Calu3 (cell line): ENCODE measurements around the gene CLDN17. TPM values are rescaled to one million over a fixed set of nuclear protein-coding genes. Genes with fewer than 3 reads are reported as not detected.

ENCODE experiments used
- BruUV-seq: library from RNA; stranded (reverse); fragments of 400-500 nt; replicated peaks from 2 replicates; lab custom pipeline; 2021; lab: Mats Ljungman, UMichigan
- CTCF ChIA-PET: fragments of 300-600 bp; sonication (Branson Sonifier 250); formaldehyde crosslinking; loops from one replicate; lab custom pipeline; 2022; ENCODE audit warnings: antibody characterized with exemption; lab: Charles Lee
- DNase-seq: peaks from one replicate; pipeline ENCODE4 v3.0.0; 2022
- H3K27ac Mint-ChIP-seq: one replicate; pipeline ENCODE4 v1.8.0; 2022; ENCODE audit warnings: mixed read lengths; ENCODE audit not compliant: unreplicated experiment
- H3K27me3 Mint-ChIP-seq: one replicate; pipeline ENCODE4 v1.8.0; 2022; ENCODE audit warnings: mixed read lengths; ENCODE audit not compliant: unreplicated experiment
- H3K36me3 Mint-ChIP-seq: one replicate; pipeline ENCODE4 v1.8.0; 2022; ENCODE audit warnings: mild to moderate bottlenecking, moderate library complexity, mixed read lengths; ENCODE audit not compliant: insufficient read depth, unreplicated experiment
- H3K4me1 Mint-ChIP-seq: one replicate; pipeline ENCODE4 v1.8.0; 2022; ENCODE audit warnings: mild to moderate bottlenecking, low read depth, mixed read lengths; ENCODE audit not compliant: unreplicated experiment
- H3K4me3 Mint-ChIP-seq: one replicate; pipeline ENCODE4 v1.8.0; 2022; ENCODE audit warnings: mild to moderate bottlenecking, low read depth, moderate library complexity, mixed read lengths; ENCODE audit not compliant: unreplicated experiment
- H3K9me3 Mint-ChIP-seq: one replicate; pipeline ENCODE4 v1.8.0; 2022; ENCODE audit warnings: low read depth, mixed read lengths; ENCODE audit not compliant: unreplicated experiment
- intact Hi-C: fragments of 100-400 bp; cut with micrococcal nuclease; formaldehyde crosslinking; loops from one replicate; pipeline ENCODE4 v1.10.0; 2022; ENCODE audit not compliant: unreplicated experiment
- total RNA-seq: library from RNA; stranded (reverse); gene quantifications from 2 replicates; pipeline ENCODE4 v1.2.3, GENCODE V29; 2022
- TF ChIP-seq, protein P1 (sequence below): fragments of 200-600 bp; IDR thresholded peaks from one replicate; pipeline ENCODE4 v1.8.0; 2022; ENCODE audit warnings: antibody characterized with exemption; ENCODE audit not compliant: unreplicated experiment

Gene CLDN17
- total RNA-seq, 1 experiment from 2014 or later: not detected

DNA sequence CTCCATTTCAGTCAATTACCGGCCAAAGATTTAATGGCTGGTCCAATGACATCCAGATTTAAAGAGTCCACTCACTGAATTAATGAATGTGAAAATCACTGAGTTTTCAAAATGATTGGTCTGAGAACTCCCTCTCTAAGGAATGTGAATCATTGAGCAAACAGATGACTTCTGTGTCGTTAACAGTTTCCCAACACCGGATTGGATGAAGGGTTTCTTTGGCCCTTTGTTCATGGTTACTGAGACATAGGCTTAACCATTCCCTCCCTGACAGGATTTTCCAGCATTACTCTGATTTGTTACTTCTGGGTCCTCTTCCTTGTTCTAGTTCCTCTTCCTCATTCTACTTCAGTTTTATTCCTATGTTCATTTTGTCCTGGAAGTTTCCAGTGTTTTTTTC is 1.5 kb upstream of the CLDN17 start:
- no peaks in the 10 kb centered on the region for H3K36me3 Mint-ChIP-seq
- no peak overlapping the region for H3K27ac Mint-ChIP-seq
- DNase-seq: no peak
- no peaks in the 10 kb centered on the region for H3K27me3 Mint-ChIP-seq
- BruUV-seq: no TSS peak
- CTCF ChIA-PET: no interaction called here
- intact Hi-C loops: no loop called here
- no peaks in the 10 kb centered on the region for H3K9me3 Mint-ChIP-seq
- TF ChIP-seq, protein P1, sequence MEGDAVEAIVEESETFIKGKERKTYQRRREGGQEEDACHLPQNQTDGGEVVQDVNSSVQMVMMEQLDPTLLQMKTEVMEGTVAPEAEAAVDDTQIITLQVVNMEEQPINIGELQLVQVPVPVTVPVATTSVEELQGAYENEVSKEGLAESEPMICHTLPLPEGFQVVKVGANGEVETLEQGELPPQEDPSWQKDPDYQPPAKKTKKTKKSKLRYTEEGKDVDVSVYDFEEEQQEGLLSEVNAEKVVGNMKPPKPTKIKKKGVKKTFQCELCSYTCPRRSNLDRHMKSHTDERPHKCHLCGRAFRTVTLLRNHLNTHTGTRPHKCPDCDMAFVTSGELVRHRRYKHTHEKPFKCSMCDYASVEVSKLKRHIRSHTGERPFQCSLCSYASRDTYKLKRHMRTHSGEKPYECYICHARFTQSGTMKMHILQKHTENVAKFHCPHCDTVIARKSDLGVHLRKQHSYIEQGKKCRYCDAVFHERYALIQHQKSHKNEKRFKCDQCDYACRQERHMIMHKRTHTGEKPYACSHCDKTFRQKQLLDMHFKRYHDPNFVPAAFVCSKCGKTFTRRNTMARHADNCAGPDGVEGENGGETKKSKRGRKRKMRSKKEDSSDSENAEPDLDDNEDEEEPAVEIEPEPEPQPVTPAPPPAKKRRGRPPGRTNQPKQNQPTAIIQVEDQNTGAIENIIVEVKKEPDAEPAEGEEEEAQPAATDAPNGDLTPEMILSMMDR: no peak
- no peaks in the 10 kb centered on the region for H3K4me1 Mint-ChIP-seq
- H3K4me3 Mint-ChIP-seq: no peak overlapping the region

GRCh38 chr21:30166171-30166570 is 434 bp downstream of the CLDN17 start:
- no peaks in the 10 kb centered on the region for H3K36me3 Mint-ChIP-seq
- CTCF ChIA-PET: no interaction called here
- no peaks in the 10 kb centered on the region for H3K9me3 Mint-ChIP-seq
- no peaks in the 10 kb centered on the region for H3K27me3 Mint-ChIP-seq
- intact Hi-C loops: no loop called here
- no peaks in the 10 kb centered on the region for H3K4me1 Mint-ChIP-seq
- TF ChIP-seq, protein P1: no peak
- no peak for DNase-seq
- no peak overlapping the region for H3K27ac Mint-ChIP-seq
- no TSS peak for BruUV-seq
- no peak overlapping the region for H3K4me3 Mint-ChIP-seq

DNA sequence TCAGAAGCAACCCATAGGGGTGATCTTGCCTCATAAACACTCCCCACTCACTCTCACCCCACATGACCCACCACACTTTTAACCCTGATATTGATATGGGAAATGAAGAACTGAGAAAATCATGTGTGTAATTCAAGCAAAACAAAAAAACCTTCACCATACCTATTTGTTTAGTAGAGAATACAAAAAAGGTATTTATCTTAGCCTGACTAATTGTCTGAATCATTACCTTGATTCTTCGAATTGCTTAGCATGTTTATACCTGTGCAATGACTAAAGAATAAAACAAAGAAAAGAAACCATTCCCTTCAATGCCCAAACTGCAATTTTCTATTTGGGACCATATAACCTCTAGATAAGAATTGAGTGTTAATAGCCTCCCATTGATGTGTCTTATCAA is 1.8 kb downstream of the CLDN17 start:
- BruUV-seq: no TSS peak
- Mint-ChIP-seq H3K4me1 (no peaks in the 10 kb centered on the region), H3K36me3 (no peaks in the 10 kb centered on the region), H3K4me3 (no peak overlapping the region), H3K27ac (no peak overlapping the region), H3K9me3 (no peaks in the 10 kb centered on the region), H3K27me3 (no peaks in the 10 kb centered on the region)
- DNase-seq: no peak
- TF ChIP-seq, protein P1: no peak
- intact Hi-C loops: no loop called here
- CTCF ChIA-PET: interaction anchor here (0.5 kb wide), 1 partner anchor 58 kb away, joined by 7 read pairs; no protein-coding TSS in a partner anchor

DNA sequence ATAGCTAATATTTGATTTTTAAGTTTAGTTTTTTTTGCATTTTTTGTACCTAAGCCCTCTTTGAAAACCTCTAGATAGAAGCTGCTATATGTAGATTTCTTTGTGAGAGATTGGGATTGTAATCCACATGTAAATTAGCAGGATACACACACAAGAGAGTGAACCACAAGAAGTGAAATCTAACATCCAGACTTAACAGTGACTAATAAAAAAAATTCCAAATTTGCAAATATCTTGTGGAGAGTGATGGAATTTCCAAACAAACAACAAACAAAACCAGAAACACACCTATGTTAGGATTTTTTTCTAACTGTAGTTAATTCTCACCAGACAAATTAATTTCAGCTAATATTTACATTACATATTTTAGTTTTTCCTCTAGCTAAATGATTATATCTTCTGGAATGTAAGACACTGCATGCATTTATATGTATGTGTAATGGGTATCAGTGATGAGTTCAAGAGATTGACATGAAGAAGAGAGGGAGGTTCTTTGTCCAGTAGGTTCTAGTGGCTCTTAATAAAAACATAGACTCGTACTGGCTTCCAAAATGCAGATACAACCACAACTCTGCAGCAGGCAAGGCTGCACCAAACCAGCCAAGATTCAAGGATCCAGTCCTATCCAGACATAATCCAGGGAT is 12.8 kb downstream of the CLDN17 start:
- CTCF ChIA-PET: no interaction called here
- no peak for DNase-seq
- Mint-ChIP-seq H3K27ac (no peak overlapping the region), H3K4me1 (no peaks in the 10 kb centered on the region), H3K27me3 (no peaks in the 10 kb centered on the region), H3K4me3 (no peak overlapping the region), H3K36me3 (no peaks in the 10 kb centered on the region), H3K9me3 (no peaks in the 10 kb centered on the region)
- intact Hi-C loops: no loop called here
- BruUV-seq: no TSS peak
- TF ChIP-seq, protein P1: no peak
